ENCODE results near the gene PLEKHG4. TPM values are rescaled to one million over a fixed set of nuclear protein-coding genes. Genes with fewer than 3 reads are reported as not detected.
A peak's percentile ranks its signal among the peaks of the same experiment; 100 is the strongest.

Gene PLEKHG4
- total and polyA plus RNA-seq, 4 donors, result 5.5 to 10.9 (median 6.1) TPM

GRCh38 chr16:67284699-67285646, 5.6 kb downstream of the PLEKHG4 start:
- Histone ChIP-seq H3K9me3 (ENCODE audit: control insufficient read depth, insufficient read depth, low read length) (no peaks in the 10 kb centered on the region), H3K27ac (ENCODE audit: low read depth, low read length) (no peak overlapping the region), H3K27me3 (ENCODE audit: control insufficient read depth, insufficient read depth, low read length) (no peaks in the 10 kb centered on the region), H3K4me1 (ENCODE audit: control insufficient read depth, insufficient read depth, low read length) (peaks cover 7% of the 10 kb centered on the region), H3K4me3 (ENCODE audit: low read depth, low read length) (no peak overlapping the region), H3K36me3 (ENCODE audit: control insufficient read depth, insufficient read depth, low read length) (peaks cover 29% of the 10 kb centered on the region)
- WGBS (ENCODE audit: insufficient coverage), result 71% methylated on average over 34 of the region's 34 CpGs
- DNase-seq (ENCODE audit: low read depth in 4 of 6, low spot score in 6 of 6), result peak in 2 of 6 donors; percentile 22 to 47

GRCh38 chr16:67286441-67287235, 7.3 kb downstream of the PLEKHG4 start:
- Histone ChIP-seq H3K4me1 (ENCODE audit: control insufficient read depth, insufficient read depth, low read length) (peaks cover 7% of the 10 kb centered on the region), H3K27me3 (ENCODE audit: control insufficient read depth, insufficient read depth, low read length) (no peaks in the 10 kb centered on the region), H3K9me3 (ENCODE audit: control insufficient read depth, insufficient read depth, low read length) (no peaks in the 10 kb centered on the region), H3K27ac (ENCODE audit: low read depth, low read length) (no peak overlapping the region), H3K4me3 (ENCODE audit: low read depth, low read length) (no peak overlapping the region), H3K36me3 (ENCODE audit: control insufficient read depth, insufficient read depth, low read length) (peaks cover 29% of the 10 kb centered on the region)
- no peak for DNase-seq (ENCODE audit: low read depth in 4 of 6, low spot score in 6 of 6)
- WGBS (ENCODE audit: insufficient coverage), result 92% methylated on average over 28 of the region's 28 CpGs

- Histone ChIP-seq H3K4me1 (ENCODE audit: control insufficient read depth, insufficient read depth, low read length) (peaks cover 7% of the 10 kb centered on the region), H3K36me3 (ENCODE audit: control insufficient read depth, insufficient read depth, low read length) (peaks cover 26% of the 10 kb centered on the region), H3K9me3 (ENCODE audit: control insufficient read depth, insufficient read depth, low read length) (no peaks in the 10 kb centered on the region), H3K27me3 (ENCODE audit: control insufficient read depth, insufficient read depth, low read length) (no peaks in the 10 kb centered on the region), H3K4me3 (ENCODE audit: low read depth, low read length) (no peak overlapping the region), H3K27ac (ENCODE audit: low read depth, low read length) (no peak overlapping the region)
- WGBS (ENCODE audit: insufficient coverage), result 93% methylated on average over 13 of the region's 14 CpGs
- DNase-seq (ENCODE audit: low read depth in 4 of 6, low spot score in 6 of 6), result no peak
These were observed 8.6 kb downstream of the PLEKHG4 start for GRCh38 chr16:67287960-67288359.

DNA sequence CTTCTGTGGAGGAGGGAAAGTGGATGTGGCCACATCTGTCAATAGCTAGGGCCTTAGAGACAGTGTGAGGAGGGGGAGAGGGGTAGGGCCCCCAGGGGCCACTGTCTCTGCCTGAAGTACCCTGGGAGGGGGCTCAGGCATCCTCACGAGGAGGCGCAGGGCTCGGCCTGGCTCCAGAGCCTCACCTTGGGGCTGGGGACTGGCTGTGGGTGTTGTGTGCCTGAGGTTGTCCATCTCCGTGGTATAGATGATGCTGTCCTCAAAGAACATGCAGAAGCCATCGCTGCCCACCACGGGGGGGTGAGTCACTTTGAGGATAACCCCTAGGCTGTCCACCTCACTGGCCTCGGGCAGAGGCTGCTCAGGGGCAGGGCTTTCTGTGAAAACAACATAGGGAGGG, 12.1 kb downstream of the PLEKHG4 start:
- 85% methylated on average over 7 of the region's 7 CpGs for WGBS (ENCODE audit: insufficient coverage)
- no peaks in the 10 kb centered on the region for H3K4me1 ChIP-seq (ENCODE audit: control insufficient read depth, insufficient read depth, low read length)
- no peaks in the 10 kb centered on the region for H3K9me3 ChIP-seq (ENCODE audit: control insufficient read depth, insufficient read depth, low read length)
- no peak for DNase-seq (ENCODE audit: low read depth in 4 of 6, low spot score in 6 of 6)
- no peak overlapping the region for H3K4me3 ChIP-seq (ENCODE audit: low read depth, low read length)
- H3K27me3 ChIP-seq (ENCODE audit: control insufficient read depth, insufficient read depth, low read length), result no peaks in the 10 kb centered on the region
- peaks cover 12% of the 10 kb centered on the region for H3K36me3 ChIP-seq (ENCODE audit: control insufficient read depth, insufficient read depth, low read length)
- no peak overlapping the region for H3K27ac ChIP-seq (ENCODE audit: low read depth, low read length)

GRCh38 chr16:67294171-67294757, 14.9 kb downstream of the PLEKHG4 start:
- Histone ChIP-seq H3K36me3 (ENCODE audit: control insufficient read depth, insufficient read depth, low read length) (no peaks in the 10 kb centered on the region), H3K4me1 (ENCODE audit: control insufficient read depth, insufficient read depth, low read length) (no peaks in the 10 kb centered on the region), H3K27ac (ENCODE audit: low read depth, low read length) (no peak overlapping the region), H3K4me3 (ENCODE audit: low read depth, low read length) (no peak overlapping the region), H3K9me3 (ENCODE audit: control insufficient read depth, insufficient read depth, low read length) (no peaks in the 10 kb centered on the region), H3K27me3 (ENCODE audit: control insufficient read depth, insufficient read depth, low read length) (no peaks in the 10 kb centered on the region)
- WGBS (ENCODE audit: insufficient coverage), result 100% methylated on average over 2 of the region's 4 CpGs
- no peak for DNase-seq (ENCODE audit: low read depth in 4 of 6, low spot score in 6 of 6)

DNA sequence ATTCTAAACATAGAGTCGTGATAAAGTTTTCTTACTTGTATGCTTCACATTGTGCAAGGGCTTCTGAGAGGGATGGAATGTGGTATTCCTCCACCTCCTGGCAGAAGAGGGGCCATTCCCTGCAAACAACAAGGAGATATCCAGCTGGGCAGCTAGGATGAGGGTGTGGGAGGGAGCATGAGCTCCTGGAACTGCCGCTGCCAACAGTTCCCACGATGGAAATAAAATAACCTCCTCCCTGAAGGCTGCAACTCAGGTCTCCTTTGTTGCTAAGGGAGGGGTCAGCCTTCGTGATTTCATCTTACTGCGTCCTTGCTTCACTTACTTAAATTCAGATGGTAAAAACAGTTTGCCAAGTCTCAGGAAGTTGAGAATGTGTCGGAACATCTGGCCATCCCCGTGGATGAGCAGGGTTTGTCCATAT, 15.6 kb downstream of the PLEKHG4 start:
- no peaks in the 10 kb centered on the region for H3K36me3 ChIP-seq (ENCODE audit: control insufficient read depth, insufficient read depth, low read length)
- no peak overlapping the region for H3K4me3 ChIP-seq (ENCODE audit: low read depth, low read length)
- WGBS (ENCODE audit: insufficient coverage), result 73% methylated on average over 2 of the region's 7 CpGs
- H3K4me1 ChIP-seq (ENCODE audit: control insufficient read depth, insufficient read depth, low read length), result no peaks in the 10 kb centered on the region
- no peaks in the 10 kb centered on the region for H3K27me3 ChIP-seq (ENCODE audit: control insufficient read depth, insufficient read depth, low read length)
- DNase-seq (ENCODE audit: low read depth in 4 of 6, low spot score in 6 of 6), result peak in 1 of 6 donors; percentile 24
- H3K9me3 ChIP-seq (ENCODE audit: control insufficient read depth, insufficient read depth, low read length), result no peaks in the 10 kb centered on the region
- H3K27ac ChIP-seq (ENCODE audit: low read depth, low read length), result no peak overlapping the region

DNA sequence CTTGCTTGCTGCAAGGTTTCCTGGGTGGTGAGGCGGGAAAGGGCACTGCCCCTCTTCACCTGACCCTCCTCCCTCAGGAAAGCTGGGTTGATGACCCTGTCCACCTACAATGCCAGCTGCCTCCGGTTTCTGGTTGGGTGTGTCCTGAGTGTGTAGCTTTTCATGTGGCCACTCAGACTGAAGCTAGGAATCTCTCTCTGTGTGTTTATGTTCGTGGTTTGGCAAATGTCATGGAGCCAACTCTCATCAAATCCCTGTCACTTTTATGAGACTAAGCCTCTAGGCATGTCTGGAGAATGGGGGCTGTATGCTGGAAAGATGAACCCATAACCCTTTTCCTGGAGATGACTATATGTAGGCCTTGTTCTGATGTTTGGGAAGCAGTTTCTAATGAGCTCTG, 17.1 kb downstream of the PLEKHG4 start:
- H3K4me1 ChIP-seq (ENCODE audit: control insufficient read depth, insufficient read depth, low read length), result peaks cover 8% of the 10 kb centered on the region
- H3K27me3 ChIP-seq (ENCODE audit: control insufficient read depth, insufficient read depth, low read length), result no peaks in the 10 kb centered on the region
- H3K27ac ChIP-seq (ENCODE audit: low read depth, low read length), result no peak overlapping the region
- DNase-seq (ENCODE audit: low read depth in 4 of 6, low spot score in 6 of 6), result no peak
- H3K36me3 ChIP-seq (ENCODE audit: control insufficient read depth, insufficient read depth, low read length), result no peaks in the 10 kb centered on the region
- H3K4me3 ChIP-seq (ENCODE audit: low read depth, low read length), result no peak overlapping the region
- 100% methylated on average over 1 of the region's 3 CpGs for WGBS (ENCODE audit: insufficient coverage)
- no peaks in the 10 kb centered on the region for H3K9me3 ChIP-seq (ENCODE audit: control insufficient read depth, insufficient read depth, low read length)

DNA sequence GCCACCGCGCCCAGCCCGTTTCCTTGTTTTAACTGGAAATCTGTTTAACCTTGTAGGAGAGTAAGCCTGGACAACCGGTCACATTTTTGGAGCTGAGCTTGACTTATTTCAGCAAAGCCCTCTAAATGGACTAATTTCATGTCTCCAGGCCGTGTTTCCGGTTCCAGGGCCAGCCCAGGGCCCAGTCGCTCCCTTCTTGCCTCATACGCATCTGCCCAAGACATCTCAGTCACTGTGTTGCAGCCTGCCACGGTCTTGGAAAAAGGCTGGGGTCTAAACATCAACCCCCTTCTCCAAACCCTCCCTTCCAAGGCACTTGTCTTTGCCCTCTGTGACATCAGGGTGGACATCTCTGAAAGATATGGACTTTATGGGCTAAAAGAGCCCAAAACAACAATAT, 18.9 kb downstream of the PLEKHG4 start:
- WGBS (ENCODE audit: insufficient coverage), result 95% methylated on average over 6 of the region's 9 CpGs
- no peaks in the 10 kb centered on the region for H3K36me3 ChIP-seq (ENCODE audit: control insufficient read depth, insufficient read depth, low read length)
- no peaks in the 10 kb centered on the region for H3K9me3 ChIP-seq (ENCODE audit: control insufficient read depth, insufficient read depth, low read length)
- no peak for DNase-seq (ENCODE audit: low read depth in 4 of 6, low spot score in 6 of 6)
- peaks cover 13% of the 10 kb centered on the region for H3K4me1 ChIP-seq (ENCODE audit: control insufficient read depth, insufficient read depth, low read length)
- no peak overlapping the region for H3K4me3 ChIP-seq (ENCODE audit: low read depth, low read length)
- no peaks in the 10 kb centered on the region for H3K27me3 ChIP-seq (ENCODE audit: control insufficient read depth, insufficient read depth, low read length)
- no peak overlapping the region for H3K27ac ChIP-seq (ENCODE audit: low read depth, low read length)

DNA sequence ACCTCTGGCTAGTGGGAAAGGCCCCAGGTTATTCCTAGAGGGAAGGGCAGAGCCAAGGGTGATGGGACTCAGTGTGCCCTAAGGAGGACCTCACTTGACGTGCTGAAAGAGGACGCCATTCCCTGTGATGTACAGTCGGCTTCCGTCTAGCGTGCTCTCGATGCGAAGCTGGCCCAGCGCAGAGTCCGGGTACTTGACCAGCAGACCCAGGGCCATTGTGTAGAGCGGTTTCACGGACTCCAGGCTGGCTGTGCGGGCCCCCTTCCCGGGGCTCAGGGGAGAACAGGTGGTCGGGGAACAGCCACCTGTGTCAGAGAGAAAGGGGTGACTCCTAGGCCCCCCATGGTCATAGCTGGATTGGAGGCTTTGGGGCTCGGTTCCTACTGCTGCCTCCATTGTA, 19.9 kb downstream of the PLEKHG4 start:
- Histone ChIP-seq H3K36me3 (ENCODE audit: control insufficient read depth, insufficient read depth, low read length) (no peaks in the 10 kb centered on the region), H3K4me3 (ENCODE audit: low read depth, low read length) (no peak overlapping the region), H3K4me1 (ENCODE audit: control insufficient read depth, insufficient read depth, low read length) (peaks cover 13% of the 10 kb centered on the region), H3K27me3 (ENCODE audit: control insufficient read depth, insufficient read depth, low read length) (no peaks in the 10 kb centered on the region), H3K27ac (ENCODE audit: low read depth, low read length) (no peak overlapping the region), H3K9me3 (ENCODE audit: control insufficient read depth, insufficient read depth, low read length) (no peaks in the 10 kb centered on the region)
- DNase-seq (ENCODE audit: low read depth in 4 of 6, low spot score in 6 of 6), result no peak
- WGBS (ENCODE audit: insufficient coverage), result 95% methylated on average over 9 of the region's 15 CpGs
